ENCODE results near the gene B3GALT6.

GRCh38 chr1:1231400-1232207 lies 433 bp upstream of the B3GALT6 start, which contains the start of gene SDF4:
- TF ChIP-seq EP300 (IDR thresholded peaks at IDR 0.05) (no peak), CTCF (IDR thresholded peaks at IDR 0.05) (no peak)
